GM21576 (cell line): ENCODE measurements around the gene TIMP4.

Source experiments
- ATAC-seq: cut with Tn5 transposase; IDR thresholded peaks from one replicate; pipeline ENCODE4 v1.9.1; 2021; ENCODE audit warnings: mild to moderate bottlenecking, moderate library complexity; ENCODE audit not compliant: unreplicated experiment

The TIMP4 gene

GRCh38 chr3:12158387-12159226, at the start of gene TIMP4:
TIMP4 (minus strand) TSS chr3:12158912; CDS start chr3:12158840, 72 bp downstream.
- ATAC-seq: no peak

- no peak for ATAC-seq
These were observed 46.5 kb upstream of the TIMP4 start for GRCh38 chr3:12205171-12205570.

- ATAC-seq: no peak
These were observed 43.1 kb upstream of the TIMP4 start for GRCh38 chr3:12201813-12202212.

GRCh38 chr3:12198301-12198700, 39.6 kb upstream of the TIMP4 start:
- no peak for ATAC-seq

- peak; percentile 35 for ATAC-seq
These were observed 38.8 kb upstream of the TIMP4 start for GRCh38 chr3:12197475-12197874.

GRCh38 chr3:12196684-12197083, 38.0 kb upstream of the TIMP4 start:
- no peak for ATAC-seq

GRCh38 chr3:12195231-12195630, 36.5 kb upstream of the TIMP4 start:
- no peak for ATAC-seq

GRCh38 chr3:12194669-12195161, 36.0 kb upstream of the TIMP4 start:
- peak; percentile 52 for ATAC-seq

GRCh38 chr3:12194209-12194608, 35.5 kb upstream of the TIMP4 start:
- ATAC-seq: peak; percentile 34

GRCh38 chr3:12193485-12194165, 34.9 kb upstream of the TIMP4 start:
- peak; percentile 59 for ATAC-seq

GRCh38 chr3:12192655-12193484, 34.2 kb upstream of the TIMP4 start:
- no peak for ATAC-seq

- no peak for ATAC-seq
These were observed 33.5 kb upstream of the TIMP4 start for GRCh38 chr3:12192173-12192572.

- ATAC-seq: no peak
These were observed 32.8 kb upstream of the TIMP4 start for GRCh38 chr3:12191559-12191958.

GRCh38 chr3:12190832-12191231, 32.1 kb upstream of the TIMP4 start:
- ATAC-seq: no peak

- ATAC-seq: no peak
These were observed 31.6 kb upstream of the TIMP4 start for GRCh38 chr3:12190221-12190807.

- ATAC-seq: no peak
These were observed 30.1 kb upstream of the TIMP4 start for GRCh38 chr3:12188681-12189287.

- ATAC-seq: peak; percentile 5
These were observed 29.6 kb upstream of the TIMP4 start for GRCh38 chr3:12188328-12188648.

GRCh38 chr3:12187448-12188327, 29.0 kb upstream of the TIMP4 start:
- peak; percentile 66 for ATAC-seq

- no peak for ATAC-seq
These were observed 28.0 kb upstream of the TIMP4 start for GRCh38 chr3:12186515-12187286.
